Left renal cortex interstitium (tissue), 4 donors: Measurements from ENCODE around the gene SLC19A2. TPM values are rescaled to one million over a fixed set of nuclear protein-coding genes. Genes with fewer than 3 reads are reported as not detected.
"Not testable (repeated sequence)": the region's sequence is repeated elsewhere in the genome, so short reads cannot be mapped to it uniquely, and the experiment has no call there.

Experiments used
- DNase-seq, 4 donors: peaks; one replicate each; pipeline ENCODE4 v3.0.0-alpha.2; 2013; ENCODE audit warnings: low read depth in 4 of 4, low spot score in 2 of 4, missing footprints in 1 of 4
- polyA plus RNA-seq, 4 donors: library from polyadenylated mRNA; unstranded; fragments of 120-200 nt; gene quantifications; one replicate each; pipeline ENCODE4 v1.2.1, GENCODE V29; 2013; ENCODE audit not compliant: insufficient read length in 4 of 4

The SLC19A2 gene
- polyA plus RNA-seq, 4 donors, result 16.7 to 21.0 (median 17.8) TPM

DNA sequence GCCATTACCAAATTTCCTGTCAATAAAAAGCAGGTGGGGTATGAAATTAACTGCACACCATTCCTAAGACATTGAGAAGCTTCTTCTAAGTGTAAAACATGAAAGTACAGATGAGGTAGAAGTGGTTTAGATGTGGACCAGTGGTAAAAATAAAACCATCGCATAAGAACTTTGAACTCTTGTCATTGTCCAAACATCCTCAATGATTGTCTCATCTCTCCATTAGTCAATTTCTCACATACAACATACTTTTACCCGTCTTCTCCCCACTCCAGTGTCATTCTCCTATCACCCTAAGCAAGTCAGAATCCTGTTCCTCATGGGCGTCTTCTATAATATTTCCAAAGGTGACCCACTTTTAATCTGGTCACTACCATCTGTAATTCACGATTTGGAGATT, 24.3 kb upstream of the SLC19A2 start:
- DNase-seq, result no peak

DNA sequence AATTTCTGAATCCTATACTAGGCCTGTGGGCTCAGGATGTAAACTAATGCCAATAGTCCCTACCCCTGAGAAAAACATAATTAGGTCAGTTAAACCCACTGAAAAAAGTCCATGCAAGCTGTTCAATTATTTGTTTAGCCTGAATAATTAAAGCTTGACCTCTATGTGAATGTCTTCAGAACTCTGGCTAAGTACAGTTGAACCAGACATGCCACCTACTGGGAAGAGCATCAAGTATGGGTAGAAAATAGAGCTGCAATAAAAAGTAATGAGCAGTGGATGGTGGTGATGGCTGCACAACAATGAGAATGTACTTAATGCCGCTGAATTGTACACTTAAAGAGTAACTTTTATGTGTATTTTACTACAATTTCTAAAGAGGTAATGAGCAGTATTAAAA, 23.6 kb upstream of the SLC19A2 start:
- no peak for DNase-seq

DNA sequence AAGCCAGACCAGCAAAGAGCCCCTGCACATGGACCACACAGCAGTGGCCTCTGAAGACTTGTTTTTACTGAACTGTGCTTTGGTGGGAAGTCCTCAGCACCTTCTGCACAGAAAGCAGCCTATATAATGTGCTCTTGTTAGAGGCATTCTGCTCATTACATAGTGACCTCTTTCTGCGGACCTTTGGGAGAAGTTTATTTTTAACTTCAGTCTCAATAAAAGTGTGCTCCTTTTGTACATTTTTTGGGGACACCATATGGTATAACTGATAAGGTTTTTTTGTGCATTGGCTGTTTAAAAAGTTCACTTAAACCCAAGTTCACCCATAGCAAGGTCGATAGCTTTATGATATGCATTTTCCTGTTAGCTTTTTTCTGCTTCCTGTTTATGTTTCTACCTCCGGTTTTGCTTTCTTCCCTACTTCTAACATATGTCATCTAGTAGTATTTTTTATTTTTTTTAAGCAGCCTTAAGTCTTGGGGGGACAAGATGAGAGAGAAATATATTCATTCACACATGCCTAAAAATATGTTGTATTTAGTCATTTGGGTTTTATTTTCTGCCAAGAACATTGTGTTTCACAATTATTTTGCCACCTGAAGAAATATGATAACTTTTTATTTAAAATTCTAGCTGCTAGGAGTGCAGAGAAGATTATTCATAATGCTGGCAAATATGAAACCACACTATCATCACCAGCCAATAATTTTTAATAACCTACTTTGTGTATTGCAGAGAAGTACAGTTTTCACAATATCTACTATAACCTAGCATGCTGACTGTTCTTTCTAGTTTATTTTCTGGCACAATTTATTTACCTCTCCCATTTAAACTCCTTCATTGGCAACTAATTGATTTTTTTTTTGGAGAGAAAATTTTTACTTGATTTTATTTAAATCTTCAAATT, 22.9 kb upstream of the SLC19A2 start:
- DNase-seq, result no peak

DNA sequence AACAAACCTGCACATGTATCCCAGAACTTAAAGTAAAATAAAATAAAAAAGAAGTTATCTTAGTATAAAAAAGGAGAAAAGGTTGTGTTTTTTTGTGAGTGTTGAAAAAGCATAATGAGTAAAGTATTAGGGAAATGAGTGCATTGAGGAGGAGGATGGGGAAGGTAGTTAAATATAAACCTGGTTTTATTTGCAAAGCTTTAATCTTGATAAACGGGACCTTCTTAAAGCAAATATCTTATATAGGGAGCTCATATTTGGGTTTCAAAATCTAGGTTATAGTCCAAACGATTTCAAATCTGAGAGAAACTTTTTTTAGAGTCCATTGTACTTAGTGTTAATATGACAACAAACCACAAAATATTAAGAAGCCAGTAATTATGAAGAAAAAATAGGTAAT, 21.7 kb upstream of the SLC19A2 start:
- no peak for DNase-seq

DNA sequence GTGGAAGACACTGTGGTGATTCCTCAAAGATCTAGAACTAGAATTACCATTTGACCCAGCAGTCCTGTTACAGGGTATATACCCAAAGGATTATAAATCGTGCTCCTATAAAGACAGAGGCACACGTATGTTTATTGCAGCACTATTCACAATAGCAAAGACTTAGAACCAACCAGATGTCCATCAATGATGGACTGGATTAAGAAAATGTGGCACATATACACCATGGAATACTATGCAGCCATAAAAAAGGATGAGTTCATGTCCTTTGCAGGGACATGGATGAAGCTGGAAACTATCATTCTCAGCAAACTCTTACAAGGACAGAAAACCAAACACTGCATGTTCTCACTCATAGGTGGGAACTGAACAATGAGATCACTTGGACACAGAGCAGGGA, 17.9 kb upstream of the SLC19A2 start:
- DNase-seq, result not testable (repeated sequence)

DNA sequence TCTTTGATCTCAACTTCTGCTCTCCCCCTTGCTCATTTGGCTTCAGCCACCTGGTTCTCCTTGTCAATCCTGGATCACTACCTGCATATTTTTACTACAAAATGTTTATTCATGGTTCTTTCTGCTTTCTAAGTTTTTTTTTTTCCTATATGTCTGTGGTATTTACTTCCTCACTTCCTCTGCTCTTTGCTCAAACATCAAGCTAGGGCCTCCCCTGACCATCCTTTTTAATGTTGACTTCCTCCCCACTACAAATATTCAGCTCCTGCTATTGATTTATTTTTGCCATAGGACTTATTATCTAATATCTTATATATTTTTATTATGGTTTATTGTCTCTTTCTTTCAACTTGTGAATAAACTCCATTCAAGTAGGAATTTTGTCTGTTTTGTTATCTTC, 14.1 kb upstream of the SLC19A2 start:
- no peak for DNase-seq

DNA sequence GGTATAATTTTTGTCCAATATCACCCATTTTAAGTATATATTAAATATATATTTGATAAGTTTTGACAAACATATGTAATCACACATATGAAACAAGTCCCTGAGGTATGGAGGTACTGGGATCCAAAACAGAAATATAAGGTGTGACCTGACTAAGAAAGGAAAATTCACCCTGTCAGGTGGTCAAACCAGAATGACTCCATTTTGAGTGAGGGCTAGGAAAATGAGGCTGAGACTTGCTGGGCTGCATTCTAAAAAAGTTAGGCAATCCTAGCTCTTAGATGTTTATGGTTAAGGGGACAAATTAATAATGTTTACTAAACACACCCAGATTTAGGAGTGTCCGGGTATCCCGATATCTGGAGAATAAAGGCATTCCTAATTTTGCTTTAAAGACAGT, 11.6 kb upstream of the SLC19A2 start:
- DNase-seq, result no peak

DNA sequence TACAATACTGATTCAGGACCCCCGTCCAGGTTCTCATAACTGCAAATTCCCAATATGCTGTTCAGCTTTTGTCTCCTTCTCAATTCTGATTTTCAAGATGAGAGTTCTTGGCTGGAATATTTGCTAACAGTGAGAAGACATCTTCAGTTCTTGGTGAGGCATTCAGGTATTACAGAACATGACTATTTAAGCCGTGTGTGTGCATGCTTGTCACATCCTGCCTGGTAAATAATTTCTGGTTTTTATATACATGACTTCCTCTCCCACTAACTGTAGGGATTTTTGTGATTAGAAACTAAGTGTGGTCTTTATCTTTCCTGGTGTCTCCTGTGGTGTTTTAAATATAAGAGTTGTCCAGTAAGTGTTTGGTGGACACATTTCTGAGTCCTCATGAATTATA, 10.2 kb upstream of the SLC19A2 start:
- no peak for DNase-seq

DNA sequence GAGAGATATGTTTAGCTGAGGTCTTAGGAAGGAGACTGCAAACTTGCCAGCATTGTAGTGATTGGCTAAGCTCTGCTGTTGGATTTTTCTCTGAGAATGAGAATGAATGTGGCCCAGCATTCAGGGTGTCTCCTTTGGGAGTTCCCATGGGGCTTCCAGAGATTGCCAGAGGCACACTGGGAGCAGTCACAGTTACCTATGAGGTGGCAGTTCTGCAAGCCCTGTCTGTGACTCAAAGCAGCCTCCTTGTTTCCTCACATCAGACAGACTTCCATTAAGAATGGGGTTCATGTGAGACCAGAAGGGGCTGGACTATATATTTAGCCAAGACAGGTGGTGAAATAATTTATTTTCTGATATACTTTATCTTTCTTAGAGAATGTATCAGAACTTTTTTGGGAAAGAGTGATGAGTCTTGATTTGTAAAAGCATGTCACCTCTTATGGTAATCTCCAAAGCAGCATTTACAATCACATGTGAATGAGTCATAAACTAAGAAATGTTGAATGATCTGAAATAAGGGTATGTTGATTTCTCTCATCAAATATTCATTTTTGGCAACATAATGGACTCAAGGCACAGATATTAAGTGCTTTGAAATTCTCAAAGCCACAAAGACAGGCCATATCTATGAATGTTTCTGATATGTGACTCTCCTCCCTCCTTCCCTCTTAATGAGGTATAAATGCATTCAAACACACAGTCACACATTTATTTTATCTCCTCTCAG, 9.5 kb upstream of the SLC19A2 start:
- no peak for DNase-seq

DNA sequence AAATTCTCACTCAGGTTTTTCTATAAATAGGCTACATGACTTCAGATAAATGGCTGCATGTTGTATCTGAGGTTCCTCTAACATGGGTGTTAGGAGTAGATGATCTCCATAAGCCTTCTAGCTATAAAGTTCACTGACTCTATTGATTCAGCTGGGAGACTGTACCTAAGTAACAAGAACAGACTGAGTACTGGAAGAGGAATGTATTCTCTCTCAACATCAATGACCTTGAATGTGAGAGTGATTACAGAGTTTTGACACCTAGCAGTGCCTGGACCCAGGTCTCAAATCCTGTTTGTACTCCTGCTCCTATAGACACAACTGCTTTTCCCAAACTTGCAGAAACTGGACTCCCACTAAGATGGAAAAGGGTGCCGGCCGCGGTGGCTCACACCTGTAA, 8.6 kb upstream of the SLC19A2 start:
- no peak for DNase-seq

DNA sequence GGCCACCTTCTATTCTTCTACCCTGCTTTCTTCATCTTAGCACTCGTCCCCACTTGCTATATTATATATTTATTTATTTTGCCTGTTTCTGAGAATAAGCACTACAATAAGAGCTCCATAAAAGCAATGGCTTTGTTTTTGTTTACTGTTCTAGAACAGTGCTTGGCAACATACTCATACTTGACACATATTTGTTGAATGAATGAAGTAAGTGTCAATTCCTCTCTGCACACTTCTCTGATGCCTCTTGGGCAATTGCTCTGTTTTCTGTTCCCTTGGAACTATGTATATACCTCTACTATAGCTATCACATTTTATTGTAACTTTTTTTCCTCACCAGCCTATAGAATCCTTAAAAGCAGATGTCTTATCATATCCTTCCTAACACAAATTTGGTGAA, 7.5 kb upstream of the SLC19A2 start:
- DNase-seq, result no peak

DNA sequence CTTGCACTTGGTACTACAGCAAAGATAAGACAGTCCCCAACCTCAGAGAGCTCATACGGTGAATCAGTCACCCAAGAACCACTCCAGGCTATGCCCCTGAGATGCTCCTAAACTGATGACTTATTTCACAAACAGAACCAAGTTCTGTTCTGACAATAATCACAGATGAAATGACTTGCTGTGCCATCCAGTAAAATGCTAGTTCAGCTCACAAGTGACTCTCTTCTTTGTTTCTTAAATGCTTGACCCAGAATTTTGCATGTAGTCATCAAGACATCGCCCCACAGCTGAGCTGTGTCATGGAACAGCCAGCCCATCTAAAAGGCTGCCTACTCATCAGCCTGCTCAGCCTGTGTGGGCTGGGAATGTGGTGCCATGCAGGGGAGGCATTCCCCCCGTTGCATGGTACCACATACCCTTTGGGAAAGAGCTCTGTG, 6.1 kb upstream of the SLC19A2 start:
- no peak for DNase-seq

DNA sequence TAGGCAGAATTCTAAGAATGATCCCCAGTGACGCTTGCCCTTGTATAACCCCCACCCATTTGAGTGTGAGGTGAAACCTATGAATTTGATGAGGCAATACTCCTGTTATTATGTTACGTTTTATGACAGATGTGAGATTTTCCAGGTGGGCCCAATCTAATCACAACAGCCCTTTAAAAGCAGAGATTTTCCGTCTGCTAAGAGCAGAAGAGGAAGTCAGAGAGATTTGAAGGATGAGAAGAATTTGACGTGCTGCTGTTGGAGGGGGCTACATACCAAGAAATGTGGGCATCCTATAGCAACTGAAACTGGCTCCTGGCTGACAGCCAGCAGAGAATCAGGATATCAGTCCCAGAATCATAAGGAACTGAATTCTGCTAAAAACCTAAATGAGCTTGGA, 2.4 kb upstream of the SLC19A2 start:
- DNase-seq, result no peak

DNA sequence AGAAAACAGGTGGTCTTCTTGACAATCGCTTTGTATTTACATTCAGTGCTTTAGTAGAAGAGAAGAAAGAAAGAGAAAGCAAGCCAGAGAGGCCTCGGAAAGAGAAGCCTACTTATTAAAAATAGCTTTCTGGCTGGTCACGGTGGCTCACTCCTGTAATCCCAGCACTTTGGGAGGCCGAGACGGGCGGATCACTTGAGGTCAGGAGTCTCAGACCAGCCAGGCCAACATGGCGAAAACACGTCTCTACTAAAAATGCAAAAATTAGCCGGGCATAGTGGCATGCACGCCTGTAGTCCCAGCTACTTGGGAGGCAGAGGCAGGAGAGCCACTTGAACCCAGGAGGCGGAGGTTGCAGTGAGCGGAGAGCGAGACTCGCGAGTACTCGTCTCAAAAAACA, 1.8 kb upstream of the SLC19A2 start:
- no peak for DNase-seq

DNA sequence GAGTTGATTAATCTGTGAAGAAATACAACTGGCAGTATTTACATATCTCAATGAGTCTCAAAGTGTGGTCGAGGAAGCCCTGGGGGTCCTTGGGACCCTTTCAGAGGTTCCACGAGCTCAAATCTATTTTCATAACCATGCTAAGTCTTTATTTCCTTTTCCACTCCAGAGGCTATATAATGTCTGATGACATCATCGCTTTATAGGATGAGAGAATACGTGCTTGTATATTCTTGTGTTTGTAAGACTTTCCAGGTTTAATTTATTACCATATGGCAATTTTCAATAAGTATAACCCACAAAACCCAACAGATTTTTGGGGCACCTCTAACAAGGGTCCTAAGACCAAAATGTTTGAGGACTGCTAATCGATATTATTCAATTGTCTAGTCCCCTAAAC, 1.4 kb upstream of the SLC19A2 start:
- no peak for DNase-seq

DNA sequence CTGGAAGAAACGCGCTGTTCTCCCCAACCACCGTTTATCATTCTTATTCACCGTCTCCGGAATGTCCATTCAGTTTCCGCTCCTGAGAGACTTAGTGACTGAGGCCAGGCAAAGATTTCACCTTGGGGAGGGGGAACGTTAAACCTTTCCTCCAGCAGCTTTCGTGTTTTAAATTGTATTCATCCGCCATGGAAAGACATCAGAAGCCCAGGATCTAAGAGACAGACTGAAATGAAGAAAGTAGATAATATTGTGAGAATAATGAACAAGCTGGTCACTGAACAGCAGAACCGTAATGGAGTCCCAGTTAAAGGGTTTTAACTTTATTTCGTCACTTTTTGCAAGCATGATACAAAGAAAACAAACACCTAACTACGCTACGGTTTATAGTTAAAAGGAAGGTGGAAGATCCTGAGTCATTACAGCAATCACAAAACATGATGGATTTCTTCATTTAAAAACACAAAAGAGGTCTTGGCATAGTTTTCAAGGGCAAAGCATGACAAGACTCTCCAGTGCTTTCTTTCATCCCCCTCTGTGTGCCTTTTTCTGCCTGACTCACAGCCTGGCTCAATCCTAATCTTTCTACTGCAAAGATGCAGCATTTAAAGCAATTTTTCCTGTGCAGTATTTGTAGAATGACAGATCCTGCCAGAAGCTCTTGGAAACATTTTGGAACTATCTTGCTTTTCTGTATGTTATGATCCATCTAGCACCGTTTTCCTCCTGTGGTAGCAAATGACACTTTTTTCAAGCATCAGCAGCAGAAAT, 722 bp upstream of the SLC19A2 start:
- peak in 1 of 4 donors; percentile 84 for DNase-seq

DNA sequence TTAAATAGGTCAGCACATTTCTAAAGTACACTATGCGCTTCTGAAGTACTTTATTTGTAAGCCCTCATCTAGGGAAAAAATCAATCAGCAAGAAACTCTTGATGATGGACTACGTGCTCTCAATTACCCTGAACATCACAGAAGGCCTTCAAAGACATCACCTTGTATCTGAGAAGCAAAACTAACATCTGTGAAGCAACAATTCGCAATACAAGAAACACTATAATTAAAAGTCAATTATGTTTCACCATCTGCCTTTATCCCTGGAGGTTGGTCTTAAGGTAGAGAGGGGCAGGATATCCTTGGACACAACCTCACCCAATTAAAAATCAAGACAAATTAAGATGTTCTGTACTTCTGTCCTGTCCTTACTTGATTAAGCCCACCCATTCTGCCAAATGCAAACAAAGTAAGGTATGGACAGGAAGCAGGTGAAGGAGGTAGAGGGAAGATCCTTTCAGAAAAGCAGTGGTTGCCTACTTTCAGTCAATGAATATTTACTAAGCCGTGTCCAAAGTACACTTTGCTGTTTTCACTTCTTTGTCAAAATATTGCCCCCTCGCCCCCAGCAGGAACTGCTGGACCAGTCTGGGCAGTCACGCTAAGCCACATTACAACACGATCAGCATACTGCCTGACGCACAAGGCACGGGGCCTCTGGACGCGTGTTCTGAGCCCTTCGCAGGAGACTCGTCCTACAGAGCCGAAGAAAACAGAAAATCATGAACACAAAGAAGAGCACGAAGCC, 887 bp downstream of the SLC19A2 start:
- DNase-seq, result peak in 1 of 4 donors; percentile 68

DNA sequence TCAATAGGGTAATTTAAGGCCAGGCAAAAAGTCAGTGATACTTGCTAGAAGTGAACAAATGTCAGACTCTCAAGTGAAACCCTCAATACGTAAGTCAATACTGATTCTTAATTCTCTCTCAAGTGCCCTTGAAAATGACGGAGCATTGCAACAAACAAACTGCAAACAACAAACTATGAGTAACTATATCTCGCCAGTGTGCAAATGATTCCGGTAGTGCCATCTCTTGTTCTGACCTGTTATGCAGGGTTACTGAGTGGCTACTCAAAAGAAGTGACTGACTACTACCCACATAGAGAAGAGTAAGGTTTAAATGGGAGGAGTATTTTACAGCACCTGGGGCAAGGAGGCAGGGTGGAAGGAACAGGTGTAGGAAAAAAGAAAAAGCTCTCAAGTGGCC, 1.6 kb downstream of the SLC19A2 start:
- DNase-seq, result no peak

DNA sequence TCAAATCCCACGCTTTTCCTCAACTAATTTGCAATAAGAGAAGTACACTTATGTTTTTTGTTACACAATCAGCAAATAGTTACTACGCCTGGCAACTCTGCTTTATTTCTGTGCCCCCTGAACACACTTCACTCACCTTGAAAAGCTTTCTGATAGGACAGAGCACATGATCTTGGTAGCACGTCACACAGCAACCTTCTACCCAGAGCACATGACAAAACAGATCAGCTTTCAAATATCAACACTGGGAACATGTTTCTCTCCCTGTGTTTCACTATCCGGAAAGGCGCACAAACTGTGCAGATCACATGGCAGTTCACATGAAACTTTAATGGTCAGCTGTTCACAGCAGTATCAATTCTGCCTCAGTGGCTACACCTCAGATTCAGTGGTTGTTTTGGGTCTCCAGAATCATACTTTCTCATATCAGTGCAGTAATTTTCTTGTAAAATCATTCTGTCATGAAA, 2.2 kb downstream of the SLC19A2 start:
- no peak for DNase-seq

DNA sequence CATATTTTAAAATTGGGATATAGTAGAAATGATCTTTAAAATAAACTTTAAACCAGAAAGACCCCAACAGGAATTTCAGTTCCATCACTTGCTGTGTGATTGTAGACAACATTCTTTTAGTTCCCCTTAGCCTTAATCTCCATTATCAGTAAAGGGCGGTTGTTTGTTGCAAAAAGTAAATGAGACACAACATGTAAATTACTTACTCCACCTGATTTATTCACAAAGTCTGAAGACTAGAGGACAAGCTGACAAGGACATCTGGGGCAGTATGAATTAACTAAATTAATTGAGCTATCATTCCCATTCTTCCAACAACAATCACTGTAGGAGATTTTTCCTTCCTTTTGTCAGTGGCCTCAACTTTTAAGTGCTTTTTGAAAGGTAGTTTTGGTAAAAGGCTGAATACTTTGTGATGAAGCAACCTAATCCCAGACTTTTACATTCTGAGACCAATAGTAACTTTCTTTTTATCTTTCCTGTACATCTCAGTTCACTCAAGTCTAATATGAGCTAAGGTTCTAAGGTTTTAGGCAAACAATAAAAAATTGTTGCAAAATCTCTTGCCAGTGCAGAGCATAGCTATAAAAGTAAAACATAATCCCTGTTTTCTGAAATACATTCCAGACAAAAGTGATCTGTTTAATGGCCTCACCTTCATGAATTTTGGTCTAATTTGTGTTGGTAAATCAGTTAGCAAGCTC, 6.2 kb downstream of the SLC19A2 start:
- DNase-seq, result no peak
